Measurements from ENCODE around the gene PIGU.

PIGU gene

GRCh38 chr20:34569598-34569997, 107.3 kb downstream of the PIGU start:
- TF ChIP-seq GATA3 (IDR thresholded peaks at IDR 0.05; ENCODE audit: low read depth, low read length): no peak
- TF ChIP-seq GATA2 (IDR thresholded peaks at IDR 0.05; ENCODE audit: low read depth, low read length): no peak

GRCh38 chr20:34567892-34568865, 108.7 kb downstream of the PIGU start:
- TF ChIP-seq GATA3 (IDR thresholded peaks at IDR 0.05; ENCODE audit: low read depth, low read length): no peak
- TF ChIP-seq GATA2 (IDR thresholded peaks at IDR 0.05; ENCODE audit: low read depth, low read length): no peak

GRCh38 chr20:34566978-34567891, 109.7 kb downstream of the PIGU start:
- TF ChIP-seq GATA3 (IDR thresholded peaks at IDR 0.05; ENCODE audit: low read depth, low read length): no peak
- no peak for TF ChIP-seq GATA2 (IDR thresholded peaks at IDR 0.05; ENCODE audit: low read depth, low read length)

GRCh38 chr20:34564833-34565232, 112.1 kb downstream of the PIGU start:
- no peak for TF ChIP-seq GATA2 (IDR thresholded peaks at IDR 0.05; ENCODE audit: low read depth, low read length)
- no peak for TF ChIP-seq GATA3 (IDR thresholded peaks at IDR 0.05; ENCODE audit: low read depth, low read length)

GRCh38 chr20:34562641-34563040, 114.3 kb downstream of the PIGU start:
- TF ChIP-seq GATA3 (IDR thresholded peaks at IDR 0.05; ENCODE audit: low read depth, low read length) (no peak), GATA2 (IDR thresholded peaks at IDR 0.05; ENCODE audit: low read depth, low read length) (no peak)

GRCh38 chr20:34561661-34562060, 115.2 kb downstream of the PIGU start:
- no peak for TF ChIP-seq GATA2 (IDR thresholded peaks at IDR 0.05; ENCODE audit: low read depth, low read length)
- no peak for TF ChIP-seq GATA3 (IDR thresholded peaks at IDR 0.05; ENCODE audit: low read depth, low read length)

DNA sequence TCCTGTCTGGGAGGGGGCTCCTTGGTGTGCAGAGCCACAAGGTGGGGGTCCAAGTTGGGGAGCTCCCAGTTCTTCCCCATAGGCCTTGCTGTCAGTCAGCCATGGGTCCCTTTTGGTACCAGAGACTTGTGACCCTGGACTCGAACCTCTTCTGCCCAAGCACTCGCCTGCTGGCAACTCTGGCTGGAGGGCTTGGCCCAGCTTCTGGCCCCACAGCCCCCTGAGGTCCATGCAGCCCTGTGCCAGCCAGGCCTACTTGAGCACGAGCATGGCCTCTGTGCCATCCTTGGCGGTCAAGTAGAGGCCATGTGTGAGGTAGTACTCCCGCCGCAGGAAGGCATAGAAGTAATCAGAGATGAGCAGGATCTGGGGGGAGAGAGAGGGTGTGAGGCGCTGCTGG, 116.3 kb downstream of the PIGU start:
- TF ChIP-seq GATA2 (IDR thresholded peaks at IDR 0.05; ENCODE audit: low read depth, low read length): no peak
- no peak for TF ChIP-seq GATA3 (IDR thresholded peaks at IDR 0.05; ENCODE audit: low read depth, low read length)

DNA sequence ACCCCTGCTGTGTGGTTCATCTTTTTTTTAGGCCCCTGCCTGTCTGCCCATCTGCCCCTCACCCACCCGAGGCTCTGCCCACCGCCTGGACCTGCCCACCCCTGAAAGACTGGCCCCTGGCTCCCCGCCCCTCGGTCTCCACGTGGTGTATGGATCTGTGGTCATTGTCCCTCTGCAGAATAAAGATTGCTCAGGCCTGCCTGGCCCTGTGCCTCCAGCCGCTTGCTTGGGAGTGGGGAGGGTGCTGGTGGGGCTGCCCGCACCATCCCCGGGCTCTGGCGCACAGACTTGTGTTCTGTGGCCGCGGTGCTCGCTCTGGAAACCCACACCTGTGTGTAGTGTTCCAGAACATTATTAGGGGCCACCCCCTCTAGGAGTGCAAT, 116.8 kb downstream of the PIGU start:
- no peak for TF ChIP-seq GATA3 (IDR thresholded peaks at IDR 0.05; ENCODE audit: low read depth, low read length)
- no peak for TF ChIP-seq GATA2 (IDR thresholded peaks at IDR 0.05; ENCODE audit: low read depth, low read length)

GRCh38 chr20:34559311-34560140, 117.4 kb downstream of the PIGU start:
- no peak for TF ChIP-seq GATA2 (IDR thresholded peaks at IDR 0.05; ENCODE audit: low read depth, low read length)
- TF ChIP-seq GATA3 (IDR thresholded peaks at IDR 0.05; ENCODE audit: low read depth, low read length): no peak

- TF ChIP-seq GATA2 (IDR thresholded peaks at IDR 0.05; ENCODE audit: low read depth, low read length) (no peak), GATA3 (IDR thresholded peaks at IDR 0.05; ENCODE audit: low read depth, low read length) (no peak)
Measured at GRCh38 chr20:34558320-34559218, 118.3 kb downstream of the PIGU start, which contains the start of gene MAP1LC3A. Gene MAP1LC3A, plus strand, starts transcription at chr20:34558718. Its CDS starts 151 bp downstream, at chr20:34558869.

DNA sequence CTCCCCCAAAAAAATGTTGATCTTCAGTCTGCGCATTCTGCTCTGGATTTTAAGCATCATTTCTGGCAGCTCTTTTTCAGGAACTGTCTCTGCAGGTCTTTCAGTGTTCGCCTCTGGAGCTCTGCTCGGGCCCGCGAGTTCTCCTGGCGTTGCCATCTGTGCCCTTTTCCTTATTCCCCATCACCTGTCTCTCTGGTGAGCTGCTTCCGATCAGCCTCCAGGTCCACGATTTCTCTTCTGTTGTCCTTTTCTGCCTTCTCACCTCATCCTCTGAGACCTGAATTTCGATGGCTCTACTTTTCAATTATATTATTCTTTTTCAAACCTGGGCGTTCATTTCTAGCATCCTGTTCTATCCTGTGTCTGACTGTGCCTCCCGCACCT, 119.0 kb downstream of the PIGU start:
- no peak for TF ChIP-seq GATA2 (IDR thresholded peaks at IDR 0.05; ENCODE audit: low read depth, low read length)
- TF ChIP-seq GATA3 (IDR thresholded peaks at IDR 0.05; ENCODE audit: low read depth, low read length): no peak

- TF ChIP-seq GATA3 (IDR thresholded peaks at IDR 0.05; ENCODE audit: low read depth, low read length) (no peak), GATA2 (IDR thresholded peaks at IDR 0.05; ENCODE audit: low read depth, low read length) (no peak)
Measured at GRCh38 chr20:34553366-34553867, 123.5 kb downstream of the PIGU start.

All from SH-SY5Y (cell line).